Measurements from ENCODE around the gene RTL10.

GRCh38 chr22:19901577-19902244 is 47.0 kb upstream of the RTL10 start:
- TF ChIP-seq ZBTB1 (tag by site-specific recombination; IDR thresholded peaks at IDR 0.05) (no peak), ZNF548 (tag by site-specific recombination; IDR thresholded peaks at IDR 0.05) (no peak), ZNF473 (tag by site-specific recombination; IDR thresholded peaks at IDR 0.05) (no peak), ZNF140 (tag by site-specific recombination; IDR thresholded peaks at IDR 0.05) (no peak), ZNF394 (tag by site-specific recombination; IDR thresholded peaks at IDR 0.05; ENCODE audit: borderline replicate concordance) (no peak), ZNF23 (tag by site-specific recombination; IDR thresholded peaks at IDR 0.05; ENCODE audit: borderline replicate concordance) (no peak)
